Skeletal muscle cell (primary cell): ENCODE measurements around the gene STIP1.
"Not testable (repeated sequence)": the region's sequence is repeated elsewhere in the genome, so short reads cannot be mapped to it uniquely, and the experiment has no call there.

Source experiments
- DNase-seq: peaks from one replicate; pipeline ENCODE4 v3.0.0-alpha.2; 2010; ENCODE audit warnings: low read depth
- H3K4me3 ChIP-seq: 2 replicates; pipeline ENCODE4 v1.5.1; 2011; ENCODE audit warnings: low read depth, mild to moderate bottlenecking, control low read depth, low read length, moderate library complexity

STIP1 gene

GRCh38 chr11:64245797-64246620 is 60.0 kb downstream of the STIP1 start:
- DNase-seq = peak; percentile 81
- H3K4me3 ChIP-seq = peak overlapping the region; percentile 91

GRCh38 chr11:64246621-64246870 is 60.6 kb downstream of the STIP1 start:
- H3K4me3 ChIP-seq = peak overlapping the region; percentile 91
- DNase-seq = not testable (repeated sequence)

GRCh38 chr11:64246871-64247728 is 61.1 kb downstream of the STIP1 start, which contains the start of gene PPP1R14B:
TSS of gene PPP1R14B (minus strand) at chr11:64246943. CDS start at chr11:64246673, 270 bp downstream.
- peak; percentile 51 for DNase-seq
- H3K4me3 ChIP-seq = peak within 1 kb of the TSS; percentile 91

GRCh38 chr11:64247729-64248531 is 62.0 kb downstream of the STIP1 start:
- peak overlapping the region; percentile 72 for H3K4me3 ChIP-seq
- DNase-seq = no peak

- no peak for DNase-seq
- no peak overlapping the region for H3K4me3 ChIP-seq
Observed at GRCh38 chr11:64248578-64248977, 62.6 kb downstream of the STIP1 start.

- no peak for DNase-seq
Observed at GRCh38 chr11:64249038-64249437, 63.1 kb downstream of the STIP1 start.

GRCh38 chr11:64249563-64250414 is 63.8 kb downstream of the STIP1 start:
- no peak for DNase-seq
- H3K4me3 ChIP-seq = no peak overlapping the region

More at GRCh38 chr11:64249038-64249437, 63.1 kb downstream of the STIP1 start:
- H3K4me3 ChIP-seq = no peak overlapping the region

GRCh38 chr11:64250415-64251015 is 64.5 kb downstream of the STIP1 start:
- H3K4me3 ChIP-seq = peak overlapping the region; percentile 76
- DNase-seq = no peak

- peak within 1 kb of the TSS; percentile 76 for H3K4me3 ChIP-seq
- DNase-seq = no peak
Observed at GRCh38 chr11:64251016-64251752, 65.2 kb downstream of the STIP1 start, which contains the start of gene PLCB3. TSS of gene PLCB3 (plus strand) at chr11:64251530. CDS start at chr11:64251650, 120 bp downstream.

- no peak for DNase-seq
- peak overlapping the region; percentile 76 for H3K4me3 ChIP-seq
Observed at GRCh38 chr11:64251753-64252002, 65.7 kb downstream of the STIP1 start.

GRCh38 chr11:64252003-64252872 is 66.3 kb downstream of the STIP1 start:
- no peak for DNase-seq
- peak overlapping the region; percentile 76 for H3K4me3 ChIP-seq

- H3K4me3 ChIP-seq = peak overlapping the region; percentile 76
- no peak for DNase-seq
Observed at GRCh38 chr11:64253043-64253442, 67.1 kb downstream of the STIP1 start.

GRCh38 chr11:64253481-64253880 is 67.5 kb downstream of the STIP1 start:
- H3K4me3 ChIP-seq = no peak overlapping the region
- DNase-seq = no peak
